IMR-90 (cell line): ENCODE measurements around the gene AP3B1. TPM values are rescaled to one million over a fixed set of nuclear protein-coding genes. Genes with fewer than 3 reads are reported as not detected.

Source experiments
- microRNA-seq, 2 experiments: library from miRNA; stranded (forward) in 1 of 2; unstranded in 1 of 2; fragments of 10-50 nt in 1 of 2; fragments of <30 nt in 1 of 2; gene quantifications in 1 of 2; microRNA quantifications in 1 of 2; one replicate each; pipeline versions ENCODE3 to v1.1.0; 2013 to 2020; ENCODE audit not compliant: insufficient read depth in 1 of 2, insufficient read length in 1 of 2, unreplicated experiment in 1 of 2
- polyA plus RNA-seq, 3 experiments: library from polyadenylated mRNA; depleted of rRNA; stranded (reverse); fragments of >200 nt; gene quantifications; 2 replicates each; pipeline ENCODE4 v1.2.3, GENCODE V29; 2012; ENCODE audit warnings: low replicate concordance in 1 of 3
- small RNA-seq, 5 experiments: library from RNA; depleted of rRNA; stranded (forward); fragments of <200 nt; gene quantifications; one replicate each; pipeline ENCODE3, GENCODE V24; 2012
- total RNA-seq: library from RNA; depleted of rRNA; stranded (reverse); fragments of >200 nt; gene quantifications from 2 replicates; pipeline ENCODE4 v1.2.3, GENCODE V29; 2012; rRNA removed

AP3B1 gene
- total and polyA plus RNA-seq, 2 of the 4 experiments (the other 2 are of a cell fraction), result 33.1 to 59.0 TPM

Small RNA genes lying within 50 kb of the gene (microRNA-seq; reads per million reads assigned to microRNA genes)
- gene RF00019 (ENCODE audit: insufficient read depth, insufficient read length) (not detected), gene RNU6-183P (ENCODE audit: insufficient read depth, insufficient read length) (not detected)

Small RNA genes lying within 50 kb of the gene (small RNA-seq; reads per million reads assigned to genes)
- 0 reads per million in 5 experiments for gene RF00019
- 0 reads per million in 5 experiments for gene RNU6-183P

Other genes starting within 250 kb of the AP3B1 start
- 89.4 and 114 TPM in 2 replicates for gene SCAMP1, start 65.9 kb upstream of the AP3B1 start, total RNA-seq
- 10.0 and 13.5 TPM in 2 replicates for gene SCAMP1, start 65.9 kb upstream of the AP3B1 start, polyA plus RNA-seq (2012; rRNA removed)